A673 (cell line): ENCODE measurements around the gene DPH7. TPM values are rescaled to one million over a fixed set of nuclear protein-coding genes. Genes with fewer than 3 reads are reported as not detected.
"Not testable (repeated sequence)": the region's sequence is repeated elsewhere in the genome, so short reads cannot be mapped to it uniquely, and the experiment has no call there.

Experiments used
- BruUV-seq: library from RNA; stranded (reverse); fragments of 400-500 nt; replicated peaks from 2 replicates; lab custom pipeline; 2021; lab: Mats Ljungman, UMichigan
- CTCF ChIA-PET: fragments of 300-600 bp; sonication (Branson Sonifier 250); formaldehyde crosslinking; loops from one replicate; lab custom pipeline; 2022; ENCODE audit warnings: antibody characterized with exemption; lab: Charles Lee
- POLR2A ChIA-PET: fragments of 300-600 bp; sonication (Branson Sonifier 250); formaldehyde crosslinking; loops from one replicate; lab custom pipeline; 2022; ENCODE audit warnings: antibody characterized with exemption; ENCODE audit not compliant: low non-redundant PET; lab: Charles Lee
- DNase-seq: peaks from one replicate; pipeline ENCODE4 v3.0.0-alpha.2; 2015; ENCODE audit warnings: low spot score
- H3K27ac ChIP-seq: fragments of 200-600 bp; sonication (generic); 2 replicates; pipeline ENCODE4 v1.5.1; 2016; ENCODE audit warnings: mixed run types, low read depth, mild to moderate bottlenecking, mixed read lengths, antibody characterized with exemption, low read length; ENCODE audit not compliant: poor library complexity, severe bottlenecking
- H3K27me3 ChIP-seq: fragments of 200-600 bp; sonication (generic); replicated peaks from 2 replicates; pipeline ENCODE4 v1.6.1; 2017; ENCODE audit warnings: mixed run types, low read depth, mild to moderate bottlenecking, mixed read lengths, antibody characterized with exemption, low read length; ENCODE audit not compliant: insufficient read depth, poor library complexity
- H3K36me3 ChIP-seq: fragments of 200-600 bp; sonication (generic); 2 replicates; pipeline ENCODE4 v1.6.1; 2016; ENCODE audit warnings: mixed run types, mild to moderate bottlenecking, mixed read lengths, antibody characterized with exemption, low read length; ENCODE audit not compliant: insufficient read depth, poor library complexity, severe bottlenecking
- H3K4me1 ChIP-seq: fragments of 200-600 bp; sonication (generic); 2 replicates; pipeline ENCODE4 v1.6.1; 2017; ENCODE audit warnings: mixed run types, mild to moderate bottlenecking, mixed read lengths, antibody characterized with exemption, low read length; ENCODE audit not compliant: insufficient read depth, poor library complexity, severe bottlenecking
- H3K4me3 ChIP-seq: fragments of 200-600 bp; sonication (generic); 2 replicates; pipeline ENCODE4 v1.5.1; 2016; ENCODE audit warnings: low read depth, mixed run types, mild to moderate bottlenecking, mixed read lengths, low read length; ENCODE audit not compliant: poor library complexity, severe bottlenecking
- H3K9me3 ChIP-seq: fragments of 200-600 bp; sonication (generic); 2 replicates; pipeline ENCODE4 v1.6.1; 2016; ENCODE audit warnings: mixed run types, low read depth, mild to moderate bottlenecking, mixed read lengths, antibody characterized with exemption, low read length; ENCODE audit not compliant: poor library complexity, severe bottlenecking
- CTCF ChIP-seq: fragments of 300-800, 200-600 bp; sonication (generic); conservative IDR thresholded peaks from 2 replicates; pipeline ENCODE4 v1.5.1; 2017; ENCODE audit warnings: low read depth, mild to moderate bottlenecking, antibody characterized with exemption, low read length, moderate library complexity, mixed read lengths
- EZH2 ChIP-seq: fragments of 200-600 bp; sonication (generic); IDR thresholded peaks from 2 replicates; pipeline ENCODE4 v1.6.1; 2017; ENCODE audit warnings: borderline replicate concordance, low read depth, mild to moderate bottlenecking, mixed read lengths, antibody characterized with exemption, low read length; ENCODE audit not compliant: poor library complexity, severe bottlenecking
- intact Hi-C: fragments of 100-400 bp; cut with micrococcal nuclease; formaldehyde crosslinking; loops from one replicate; pipeline ENCODE4 v1.10.0; 2022; ENCODE audit not compliant: unreplicated experiment
- total RNA-seq: library from RNA; stranded (reverse); gene quantifications from 2 replicates; pipeline ENCODE4 v1.2.3, GENCODE V29; 2021

Gene DPH7
- total RNA-seq, 1 experiment from 2014 or later, result 56.9 TPM

GRCh38 chr9:137558127-137558526 lies 20.6 kb downstream of the DPH7 start:
- intact Hi-C loops, result no loop called here

GRCh38 chr9:137556069-137556838 lies 22.5 kb downstream of the DPH7 start:
- H3K27me3 ChIP-seq, result no peaks in the 10 kb centered on the region
- no TSS peak for BruUV-seq
- no peaks in the 10 kb centered on the region for H3K9me3 ChIP-seq
- H3K36me3 ChIP-seq, result peaks cover 40% of the 10 kb centered on the region
- H3K4me3 ChIP-seq, result no peak overlapping the region
- H3K27ac ChIP-seq, result no peak overlapping the region
- no peak for DNase-seq
- no peak for TF ChIP-seq EZH2
- no peak for TF ChIP-seq CTCF
- CTCF ChIA-PET, result no interaction called here
- POLR2A ChIA-PET, result interaction anchor here (0.7 kb wide), 1 partner anchor 62 kb away, joined by 3 read pairs; no protein-coding TSS in a partner anchor
- intact Hi-C loops, result no loop called here
- peaks cover 7% of the 10 kb centered on the region for H3K4me1 ChIP-seq

More at GRCh38 chr9:137558127-137558526, 20.6 kb downstream of the DPH7 start:
- DNase-seq, result no peak
- ChIA-PET CTCF (no interaction called here), POLR2A (no interaction called here)
- H3K27ac ChIP-seq, result no peak overlapping the region
- peaks cover 44% of the 10 kb centered on the region for H3K36me3 ChIP-seq
- no peak overlapping the region for H3K4me3 ChIP-seq
- TF ChIP-seq EZH2, result no peak
- no peaks in the 10 kb centered on the region for H3K27me3 ChIP-seq
- no peaks in the 10 kb centered on the region for H3K9me3 ChIP-seq
- no TSS peak for BruUV-seq
- H3K4me1 ChIP-seq, result no peaks in the 10 kb centered on the region

GRCh38 chr9:137555179-137555578 lies 23.5 kb downstream of the DPH7 start:
- ChIA-PET CTCF (no interaction called here), POLR2A (no interaction called here)
- H3K4me1 ChIP-seq, result peaks cover 7% of the 10 kb centered on the region
- TF ChIP-seq EZH2 (no peak), CTCF (no peak)
- peaks cover 39% of the 10 kb centered on the region for H3K36me3 ChIP-seq
- DNase-seq, result no peak
- H3K4me3 ChIP-seq, result no peak overlapping the region
- intact Hi-C loops, result no loop called here
- BruUV-seq, result TSS peak; percentile 30
- no peaks in the 10 kb centered on the region for H3K9me3 ChIP-seq
- H3K27me3 ChIP-seq, result no peaks in the 10 kb centered on the region
- no peak overlapping the region for H3K27ac ChIP-seq

- no peak for DNase-seq
- BruUV-seq, result no TSS peak
- peaks cover 7% of the 10 kb centered on the region for H3K4me1 ChIP-seq
- no peak for TF ChIP-seq EZH2
- no peak for TF ChIP-seq CTCF
- intact Hi-C loops, result no loop called here
- ChIA-PET POLR2A (no interaction called here), CTCF (no interaction called here)
- peaks cover 35% of the 10 kb centered on the region for H3K36me3 ChIP-seq
- no peak overlapping the region for H3K27ac ChIP-seq
- H3K9me3 ChIP-seq, result no peaks in the 10 kb centered on the region
- H3K27me3 ChIP-seq, result no peaks in the 10 kb centered on the region
- H3K4me3 ChIP-seq, result no peak overlapping the region
Measured at GRCh38 chr9:137554349-137554748, 24.4 kb downstream of the DPH7 start.

GRCh38 chr9:137553654-137554053 lies 25.1 kb downstream of the DPH7 start:
- H3K27me3 ChIP-seq, H3K9me3 ChIP-seq, BruUV-seq, H3K27ac ChIP-seq, H3K4me3 ChIP-seq, DNase-seq, intact Hi-C loops, POLR2A ChIA-PET, CTCF ChIA-PET, H3K4me1 ChIP-seq: not testable (repeated sequence)
- H3K36me3 ChIP-seq, result peaks cover 35% of the 10 kb centered on the region
